Measurements from ENCODE around the gene PARD3B. TPM values are rescaled to one million over a fixed set of nuclear protein-coding genes. Genes with fewer than 3 reads are reported as not detected.
A peak's percentile ranks its signal among the peaks of the same experiment; 100 is the strongest.

Gene PARD3B
- total and polyA plus RNA-seq, 2 of the 13 experiments (the other 11 are each of a cell fraction or from before 2014, with no cell fraction given), result 0.71 to 2.3 TPM

- TF ChIP-seq NFIC (IDR thresholded peaks at IDR 0.05; ENCODE audit: low read length), result peak; percentile 64
- TF ChIP-seq EP300 (IDR thresholded peaks at IDR 0.05; ENCODE audit: low read depth in 2 of 2, low read length in 2 of 2), result peak in 1 of 2 experiments; percentile 52; a peak in 2 of 4 replicates
- TF ChIP-seq EP300 (CRISPR knock-in tag; IDR thresholded peaks at IDR 0.05; ENCODE audit: borderline replicate concordance), result no peak
- no peak for TF ChIP-seq SP1 (IDR thresholded peaks at IDR 0.05)
- no peak for TF ChIP-seq SP1 (CRISPR knock-in tag; IDR thresholded peaks at IDR 0.05)
- TF ChIP-seq ZSCAN20 (CRISPR knock-in tag; IDR thresholded peaks at IDR 0.05; ENCODE audit: borderline replicate concordance), result no peak
Observed at GRCh38 chr2:204613635-204614034, 68.4 kb downstream of the PARD3B start (continued).

GRCh38 chr2:204615456-204615855 lies 70.2 kb downstream of the PARD3B start:
- no peak for DNase-seq (ENCODE audit: low spot score)
- Histone ChIP-seq H2AFZ (ENCODE audit: low read length) (no peak overlapping the region), H4K20me1 (ENCODE audit: insufficient read depth, low read length) (no peaks in the 10 kb centered on the region), H3K36me3 (replicated peaks in 1 of 2; ENCODE audit: control insufficient read depth in 1 of 2, insufficient read depth in 2 of 2, low read length in 2 of 2) (no peaks in the 10 kb centered on the region), H3K27ac (ENCODE audit: extremely low read length, insufficient read depth, low read length) (no peak overlapping the region), H3K9ac (ENCODE audit: insufficient read depth, low read depth, low read length) (no peak overlapping the region), H3K9me3 (ENCODE audit: low read length) (peaks cover 22% of the 10 kb centered on the region; the same call in 1 of the 2 replicates), H3K79me2 (ENCODE audit: insufficient read depth, low read length) (no peaks in the 10 kb centered on the region), H3K4me3 (replicated peaks in 1 of 3; ENCODE audit: insufficient read depth in 1 of 3, low read depth in 2 of 3, low read length in 3 of 3) (no peak overlapping the region), H3K27me3 (ENCODE audit: control insufficient read depth in 1 of 2, insufficient read depth in 2 of 2, low read length in 2 of 2) (no peaks in the 10 kb centered on the region), H3K4me1 (ENCODE audit: insufficient read depth, low read length) (peaks cover 25% of the 10 kb centered on the region), H3K4me2 (ENCODE audit: low read depth, low read length) (no peak overlapping the region)
- in situ Hi-C loops (cut with HindIII; ENCODE audit: extremely low pct_ligation_motif_present, low pct_unique_long_range_greater_than_20kb), result no loop called here
- 74% methylated on average over 4 of the region's 4 CpGs for WGBS (ENCODE audit: low lambda C conversion rate)
- no TSS peak for BruUV-seq (replicated peaks)
- no peak for ATAC-seq
- FAIRE-seq, result no peak
- POLR2A ChIA-PET, result no interaction called here
- intact Hi-C loops (cut with micrococcal nuclease; ENCODE audit: unreplicated experiment), result no loop called here
- CTCF ChIA-PET (ENCODE audit: low intra/inter-chr PET ratio, low total read pairs), result no interaction called here
- TF ChIP-seq ZXDC (CRISPR knock-in tag; IDR thresholded peaks at IDR 0.05), result no peak
- TF ChIP-seq ZIK1 (CRISPR knock-in tag; IDR thresholded peaks at IDR 0.05; ENCODE audit: borderline replicate concordance, low read depth), result no peak
- no peak for TF ChIP-seq WIZ (CRISPR knock-in tag; IDR thresholded peaks at IDR 0.05)
- TF ChIP-seq HMGXB3 (CRISPR knock-in tag; IDR thresholded peaks at IDR 0.05; ENCODE audit: borderline replicate concordance), result no peak
- TF ChIP-seq ADNP (CRISPR knock-in tag; IDR thresholded peaks at IDR 0.05), result no peak
- no peak for TF ChIP-seq FOXA3 (CRISPR knock-in tag; IDR thresholded peaks at IDR 0.05)
- TF ChIP-seq MED1 (CRISPR knock-in tag; IDR thresholded peaks at IDR 0.05), result no peak
- TF ChIP-seq RNF219 (CRISPR knock-in tag; IDR thresholded peaks at IDR 0.05), result no peak

All from HepG2 (cell line).